ENCODE measurements around the gene SLC30A4.
"Not testable (repeated sequence)": the region's sequence is repeated elsewhere in the genome, so short reads cannot be mapped to it uniquely, and the experiment has no call there.

Gene SLC30A4

GRCh38 chr15:45507143-45507542 lies 15.4 kb downstream of the SLC30A4 start:
- not testable (repeated sequence) for DNase-seq

- no peak for DNase-seq
Observed at GRCh38 chr15:45499426-45499825, 23.1 kb downstream of the SLC30A4 start.

GRCh38 chr15:45498701-45499100 lies 23.9 kb downstream of the SLC30A4 start:
- DNase-seq: no peak

DNA sequence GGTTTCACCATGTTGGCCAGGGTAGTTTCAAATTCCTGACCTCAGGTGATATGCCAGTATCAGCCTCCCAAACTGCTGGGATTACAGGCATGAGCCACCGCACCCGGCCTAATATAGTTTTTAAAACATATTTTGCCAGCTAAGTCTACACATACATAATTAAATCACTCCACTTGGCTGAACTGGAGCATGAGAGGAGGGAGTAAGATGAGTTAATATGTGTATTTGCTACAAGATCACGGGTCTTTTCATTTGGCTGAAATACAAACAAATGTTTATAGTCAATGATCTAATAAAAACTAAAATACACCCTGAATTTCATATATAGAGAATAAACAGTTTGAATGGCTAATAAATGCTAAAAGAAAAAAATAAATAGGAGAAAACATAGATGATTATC lies 25.3 kb downstream of the SLC30A4 start:
- DNase-seq: no peak

DNA sequence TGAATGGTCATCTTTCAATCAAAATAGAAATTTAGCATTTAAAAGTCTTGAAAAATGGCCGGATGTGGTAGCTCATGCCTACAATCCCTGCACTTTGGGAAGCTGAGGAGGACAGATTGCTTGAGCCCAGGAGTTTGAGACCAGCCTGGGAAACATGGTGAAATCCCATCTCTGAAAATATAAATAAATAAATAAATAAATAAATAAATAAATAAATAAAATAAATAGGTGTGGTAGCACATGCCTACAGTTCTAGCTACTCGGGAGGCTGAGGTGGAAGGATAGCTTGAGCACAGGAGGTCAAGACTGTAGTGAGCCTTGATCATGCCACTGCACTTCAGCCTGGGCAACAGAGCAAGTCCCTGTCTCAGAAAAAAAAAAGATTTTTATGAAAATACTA lies 25.9 kb downstream of the SLC30A4 start:
- DNase-seq: no peak

- DNase-seq: no peak
Observed at GRCh38 chr15:45495588-45495987, 27.0 kb downstream of the SLC30A4 start.

DNA sequence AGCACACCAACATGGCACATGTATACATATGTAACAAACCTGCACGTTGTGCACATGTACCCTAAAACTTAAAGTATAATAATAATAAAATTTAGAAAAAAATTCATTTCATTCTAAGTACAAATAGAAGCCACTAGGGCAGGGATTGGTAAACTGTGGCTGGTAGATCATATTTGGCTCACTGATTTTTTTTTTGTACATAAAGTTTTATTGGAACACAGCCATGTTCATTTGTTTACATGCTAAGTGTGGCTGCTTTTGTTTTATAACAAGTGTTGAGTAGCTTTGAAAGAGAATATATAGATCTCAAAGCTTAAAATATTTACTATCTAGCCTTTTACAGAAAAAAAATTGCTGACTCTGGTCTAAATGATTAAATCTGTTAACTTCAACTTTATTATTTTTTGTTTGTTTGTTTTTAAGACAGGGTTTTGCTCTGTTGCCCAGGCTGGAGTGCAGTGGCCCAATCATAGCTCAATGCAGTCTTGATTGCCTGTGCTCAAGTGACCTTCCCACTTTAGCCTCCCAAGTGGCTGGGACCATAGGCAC lies 32.8 kb downstream of the SLC30A4 start:
- no peak for DNase-seq

DNA sequence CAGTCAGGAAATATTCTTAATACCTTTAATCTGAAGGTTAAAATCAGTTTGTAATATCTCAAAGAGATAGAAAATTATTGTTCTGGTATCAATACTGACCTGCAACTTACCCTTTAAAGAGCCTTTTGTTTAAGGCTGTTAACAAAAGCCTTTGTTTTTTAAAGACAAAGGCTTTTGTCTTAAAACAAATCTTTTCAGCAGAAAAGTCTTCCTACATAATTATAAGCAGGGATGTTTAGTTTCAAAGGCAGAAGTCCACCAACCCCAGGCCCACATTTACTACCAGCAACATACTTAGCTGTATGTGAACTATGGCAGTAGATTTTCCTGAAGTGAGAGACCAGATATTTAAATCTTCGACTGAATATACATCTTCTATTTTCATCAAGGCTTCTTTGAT lies 36.2 kb downstream of the SLC30A4 start:
- DNase-seq: no peak

GRCh38 chr15:45481135-45481534 lies 41.4 kb downstream of the SLC30A4 start:
- DNase-seq: no peak

GRCh38 chr15:45476410-45476809 lies 46.1 kb downstream of the SLC30A4 start:
- DNase-seq: no peak

DNA sequence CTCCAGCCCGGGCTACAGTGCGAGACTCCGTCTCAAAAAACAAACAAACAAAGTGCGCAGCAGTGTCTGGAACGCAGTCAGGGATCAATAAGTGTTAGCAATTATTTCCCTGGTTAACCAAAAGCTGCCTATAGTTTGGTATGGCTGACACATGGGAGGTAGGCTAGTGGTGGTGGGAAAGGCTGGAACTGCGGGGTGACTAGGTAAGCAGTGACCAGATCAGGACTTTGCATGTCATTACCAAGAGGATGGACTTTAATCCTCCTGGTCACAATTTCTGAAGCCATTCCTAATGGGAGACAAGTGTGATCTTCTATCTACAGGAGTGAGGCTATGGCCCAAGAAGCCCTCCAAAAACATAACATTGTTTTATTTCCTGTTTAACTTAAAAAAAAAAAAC lies 47.8 kb downstream of the SLC30A4 start:
- no peak for DNase-seq

DNA sequence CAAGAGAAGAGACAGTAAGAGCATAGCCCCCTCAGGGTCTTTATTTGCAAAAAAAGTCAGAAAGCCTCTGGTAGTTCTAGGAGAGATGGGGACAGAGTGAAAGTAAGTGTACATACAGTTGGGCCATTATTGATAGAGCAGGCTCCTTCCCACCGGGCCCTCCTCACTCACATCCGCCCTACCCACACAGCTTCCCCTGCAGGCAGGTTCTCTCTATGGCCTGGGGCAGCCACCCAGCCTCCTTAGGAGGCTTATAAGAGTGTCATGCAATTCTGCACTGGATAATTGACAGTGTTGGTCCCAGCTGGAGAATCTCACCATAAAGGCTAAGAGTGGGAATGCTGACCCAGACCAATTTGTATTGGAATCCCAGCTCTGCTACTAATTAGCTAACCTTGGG lies 49.5 kb downstream of the SLC30A4 start:
- no peak for DNase-seq

GRCh38 chr15:45471151-45471550 lies 51.4 kb downstream of the SLC30A4 start:
- no peak for DNase-seq

- no peak for DNase-seq
Observed at GRCh38 chr15:45469441-45469840, 53.1 kb downstream of the SLC30A4 start.

GRCh38 chr15:45469027-45469426 lies 53.5 kb downstream of the SLC30A4 start:
- no peak for DNase-seq

DNA sequence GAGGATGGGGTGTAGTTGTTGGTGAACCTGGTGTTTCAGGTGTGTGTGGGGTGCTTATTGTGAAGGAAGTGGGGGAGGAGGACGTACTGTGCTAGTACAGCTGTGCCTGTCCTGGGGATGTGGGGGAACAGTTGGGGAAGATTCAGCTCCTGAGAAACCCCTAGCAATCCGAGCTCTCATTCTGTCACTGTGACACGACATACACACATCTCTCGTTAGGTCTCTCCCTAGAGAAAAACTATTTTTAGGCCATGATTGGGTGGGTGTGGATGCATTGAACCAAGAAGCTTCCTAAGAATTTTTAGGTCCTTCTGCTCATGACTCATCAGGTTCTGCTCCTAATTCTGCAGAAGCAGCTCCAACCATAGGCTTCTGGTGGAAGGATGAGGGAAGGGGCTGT lies 54.3 kb downstream of the SLC30A4 start:
- no peak for DNase-seq

DNA sequence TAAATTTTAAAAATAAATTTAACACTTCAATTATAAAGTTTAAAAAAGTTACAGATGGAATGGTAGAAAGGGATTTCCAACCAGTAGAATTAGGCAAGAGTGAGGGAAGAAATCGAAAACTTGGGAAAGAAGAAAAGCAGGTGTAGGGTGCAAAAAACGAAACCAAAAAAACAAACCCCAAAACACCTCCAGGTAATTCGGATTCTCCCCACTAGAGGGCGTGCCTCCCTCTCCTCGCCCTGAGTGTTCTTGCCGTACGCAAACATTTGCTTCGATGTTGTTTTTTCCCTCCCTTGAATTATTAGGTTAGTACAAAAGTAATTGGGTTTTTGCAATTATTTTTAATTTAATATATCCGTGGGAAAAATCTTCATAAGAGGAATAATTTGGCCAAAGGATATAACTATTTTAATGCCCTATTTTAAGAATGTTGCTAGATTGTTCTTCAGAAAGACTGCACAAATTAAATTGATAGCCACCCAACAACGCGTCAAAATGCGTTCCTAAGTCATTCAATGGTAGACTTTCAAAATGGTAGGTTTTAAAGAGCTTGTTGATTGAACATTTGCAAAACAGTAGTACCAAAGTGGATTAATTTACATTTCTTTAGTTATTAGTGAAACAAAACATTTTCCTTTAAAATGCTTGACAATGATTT lies 63.7 kb downstream of the SLC30A4 start:
- DNase-seq: peak; percentile 83

DNA sequence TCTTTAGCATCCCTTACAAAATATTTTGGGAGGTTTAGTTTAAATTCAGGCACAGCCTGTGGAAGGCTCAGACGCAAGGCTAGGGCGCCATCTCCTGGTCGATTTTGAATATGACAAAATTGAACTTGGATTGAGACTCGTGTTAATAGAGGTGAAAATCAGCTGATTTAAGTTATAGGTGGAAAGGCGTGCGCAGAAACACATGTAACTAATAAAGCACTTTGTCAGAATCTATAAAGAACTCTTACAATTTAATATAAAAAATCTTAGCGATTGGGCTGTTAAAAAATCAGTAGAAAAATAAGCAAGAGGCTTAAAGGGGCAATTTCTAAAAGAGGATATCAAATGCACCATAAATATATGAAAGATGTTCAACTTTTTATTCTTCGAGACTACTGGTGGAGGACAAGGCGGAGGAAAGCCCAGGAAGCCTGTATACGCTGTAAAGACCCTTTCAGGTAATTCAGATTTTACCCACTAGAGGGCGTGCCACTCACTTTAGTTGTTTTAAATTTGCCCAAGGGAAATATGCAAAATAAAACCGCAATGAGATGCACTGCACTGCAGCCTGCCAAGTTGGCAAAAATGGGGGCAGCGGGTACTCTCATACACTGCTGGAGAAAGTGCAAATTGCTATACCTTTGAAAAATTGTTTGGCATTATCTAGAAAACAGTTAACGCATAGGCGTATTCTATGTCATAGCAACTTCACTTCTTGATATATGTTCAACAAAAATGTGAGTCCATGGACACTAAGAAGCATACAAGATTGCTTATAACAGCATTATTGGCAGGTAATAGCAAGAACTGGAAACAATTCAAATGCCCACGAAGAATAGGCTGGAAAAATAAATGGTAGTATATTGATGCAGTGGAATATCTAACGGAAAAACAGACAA lies 64.7 kb downstream of the SLC30A4 start:
- peak; percentile 82 for DNase-seq

- no peak for DNase-seq
Observed at GRCh38 chr15:45457220-45457619, 65.3 kb downstream of the SLC30A4 start.

- peak; percentile 31 for DNase-seq
Observed at GRCh38 chr15:45456212-45457106, 66.1 kb downstream of the SLC30A4 start.

DNA sequence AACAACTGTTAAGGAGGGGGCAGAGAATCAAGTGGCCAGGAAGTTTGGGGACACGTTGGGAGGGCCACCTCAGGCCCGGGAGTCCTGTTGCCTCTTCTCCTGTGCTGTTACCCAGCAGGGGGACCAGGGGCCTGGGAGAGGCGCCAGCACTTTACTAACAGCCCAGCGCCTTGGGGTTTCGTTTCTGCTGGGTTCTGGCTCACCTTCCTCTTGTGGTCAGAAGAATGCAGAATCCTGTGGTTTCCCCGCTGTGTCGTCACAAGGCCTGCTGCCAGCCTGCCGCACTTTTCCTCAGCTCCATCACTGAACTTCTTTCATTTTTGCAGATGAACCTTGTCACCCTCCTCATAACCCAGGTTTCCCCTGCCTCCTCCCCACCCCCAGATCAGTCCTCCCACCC lies 67.7 kb downstream of the SLC30A4 start:
- DNase-seq: peak; percentile 54

- no peak for DNase-seq
Observed at GRCh38 chr15:45451265-45451664, 71.3 kb downstream of the SLC30A4 start.
